G401 (cell line): ENCODE data around the gene NFKB1. TPM values are rescaled to one million over a fixed set of nuclear protein-coding genes. Genes with fewer than 3 reads are reported as not detected.

Experiments
- DNase-seq: peaks from one replicate; pipeline ENCODE4 v3.0.0-alpha.2; 2015; ENCODE audit warnings: low spot score
- in situ Hi-C: cut with HindIII; loops from 2 replicates; pipeline ENCODE4 v1.10.0; 2016; ENCODE audit warnings: low sequenced_read_pairs, mixed read lengths
- total RNA-seq: library from RNA; depleted of rRNA; stranded (reverse); fragments of >200 nt; shearing (Covaris generic); gene quantifications from 2 replicates; pipeline ENCODE4 v1.2.3, GENCODE V29; 2014

NFKB1 gene
- total RNA-seq, 1 experiment from 2014 or later: 16.6 TPM

DNA sequence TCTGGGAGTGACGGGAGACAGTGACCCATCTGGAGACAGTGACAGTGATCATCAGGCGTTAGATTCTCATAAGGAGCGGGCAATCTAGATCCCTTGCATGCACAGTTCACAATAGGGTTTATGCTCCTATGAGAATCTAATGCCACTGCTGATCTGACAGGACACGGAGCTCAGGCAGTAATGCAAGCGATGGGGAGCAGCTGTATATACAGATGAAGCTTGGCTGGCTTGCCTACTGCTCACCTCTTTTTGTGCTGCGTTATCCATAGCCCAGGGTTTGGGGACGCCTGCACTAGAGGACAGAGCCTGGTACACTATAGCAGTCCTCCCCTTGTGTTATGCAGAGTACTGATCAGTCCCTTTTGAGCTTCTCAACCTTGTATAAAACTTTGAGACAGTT, 23.5 kb downstream of the NFKB1 start:
- DNase-seq: no peak
- in situ Hi-C loops: no loop called here

DNA sequence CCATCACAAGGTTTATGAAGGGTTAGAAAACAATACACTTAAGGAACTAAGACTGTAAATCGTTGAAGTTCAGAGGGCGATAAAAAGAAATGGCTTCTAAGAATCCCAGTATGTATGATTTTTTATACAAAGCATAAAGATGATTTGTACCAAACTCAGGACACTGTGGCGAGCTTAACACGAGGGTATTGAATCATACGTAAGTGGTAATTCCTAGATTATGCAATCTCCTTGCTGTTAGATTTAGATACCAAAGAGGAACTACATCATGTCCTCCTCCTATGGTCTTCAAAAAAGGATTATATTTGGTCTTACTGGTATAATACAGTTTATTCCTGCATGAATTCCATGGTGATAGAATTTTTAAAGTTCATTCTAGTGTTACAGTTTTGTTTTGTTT, 23.9 kb downstream of the NFKB1 start:
- no peak for DNase-seq
- in situ Hi-C loops: no loop called here

DNA sequence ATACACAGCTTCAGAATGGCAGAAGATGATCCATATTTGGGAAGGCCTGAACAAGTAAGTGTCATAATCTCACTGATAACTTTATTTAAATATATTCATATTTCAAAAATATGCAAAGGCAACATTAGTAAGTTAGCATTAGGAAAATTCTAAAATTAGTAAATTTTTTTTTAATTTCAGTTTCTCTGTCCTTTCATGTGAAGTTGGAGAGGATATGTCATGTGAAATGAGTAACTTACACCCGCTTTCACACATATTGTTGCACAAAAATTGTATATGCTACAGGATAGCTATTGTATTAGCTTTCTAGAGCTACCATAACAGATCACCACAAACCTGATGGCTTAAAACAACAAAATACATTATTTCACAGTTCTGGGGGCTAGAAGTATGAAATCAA, 24.3 kb downstream of the NFKB1 start:
- DNase-seq: no peak
- in situ Hi-C loops: no loop called here

- DNase-seq: no peak
- in situ Hi-C loops: no loop called here
These were observed 25.4 kb downstream of the NFKB1 start for GRCh38 chr4:102526532-102526931.

DNA sequence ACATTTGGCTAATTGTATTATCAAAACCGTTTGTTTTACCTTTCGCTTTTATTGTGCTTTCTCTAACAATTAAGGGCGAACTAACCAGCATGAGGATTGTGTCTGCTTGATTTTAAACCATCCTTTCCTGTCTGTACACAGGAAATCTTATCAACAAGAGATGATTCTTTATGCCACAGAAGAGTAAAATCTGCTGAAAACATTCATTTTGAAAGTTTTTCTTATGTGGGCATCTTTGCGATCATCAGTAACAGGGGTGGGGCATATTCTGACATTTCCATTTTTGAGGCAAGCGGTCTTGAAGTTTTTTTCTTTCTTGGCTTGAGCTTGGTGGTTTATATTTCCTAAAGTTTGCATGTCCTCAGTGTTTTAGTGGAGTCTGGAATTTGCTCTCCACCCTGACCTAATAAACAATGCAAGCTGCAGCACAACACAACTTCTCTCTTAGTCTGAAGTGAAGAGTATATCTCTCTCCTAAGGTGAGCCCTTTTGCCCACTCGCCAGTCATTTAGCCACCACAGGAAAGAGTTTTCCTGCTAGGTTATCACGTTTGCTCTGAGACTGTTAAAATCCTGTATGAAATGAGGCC, 26.6 kb downstream of the NFKB1 start:
- in situ Hi-C loops: no loop called here
- DNase-seq: no peak

GRCh38 chr4:102529977-102530376, 28.8 kb downstream of the NFKB1 start:
- in situ Hi-C loops: no loop called here
- no peak for DNase-seq

- in situ Hi-C loops: no loop called here
- DNase-seq: no peak
These were observed 29.8 kb downstream of the NFKB1 start for GRCh38 chr4:102530986-102531385.

GRCh38 chr4:102531462-102531861, 30.3 kb downstream of the NFKB1 start:
- in situ Hi-C loops: no loop called here
- no peak for DNase-seq

GRCh38 chr4:102533348-102533747, 32.2 kb downstream of the NFKB1 start:
- in situ Hi-C loops: no loop called here
- DNase-seq: no peak

- in situ Hi-C loops: no loop called here
- no peak for DNase-seq
These were observed 32.7 kb downstream of the NFKB1 start for GRCh38 chr4:102533904-102534303.

GRCh38 chr4:102534845-102535244, 33.7 kb downstream of the NFKB1 start:
- no peak for DNase-seq
- in situ Hi-C loops: no loop called here

- DNase-seq: no peak
- in situ Hi-C loops: no loop called here
These were observed 34.4 kb downstream of the NFKB1 start for GRCh38 chr4:102535398-102536082.

- in situ Hi-C loops: no loop called here
- DNase-seq: no peak
These were observed 35.6 kb downstream of the NFKB1 start for GRCh38 chr4:102536768-102537167.

GRCh38 chr4:102537269-102537668, 36.1 kb downstream of the NFKB1 start:
- DNase-seq: no peak
- in situ Hi-C loops: no loop called here

GRCh38 chr4:102541697-102542096, 40.5 kb downstream of the NFKB1 start:
- no peak for DNase-seq
- in situ Hi-C loops: no loop called here

DNA sequence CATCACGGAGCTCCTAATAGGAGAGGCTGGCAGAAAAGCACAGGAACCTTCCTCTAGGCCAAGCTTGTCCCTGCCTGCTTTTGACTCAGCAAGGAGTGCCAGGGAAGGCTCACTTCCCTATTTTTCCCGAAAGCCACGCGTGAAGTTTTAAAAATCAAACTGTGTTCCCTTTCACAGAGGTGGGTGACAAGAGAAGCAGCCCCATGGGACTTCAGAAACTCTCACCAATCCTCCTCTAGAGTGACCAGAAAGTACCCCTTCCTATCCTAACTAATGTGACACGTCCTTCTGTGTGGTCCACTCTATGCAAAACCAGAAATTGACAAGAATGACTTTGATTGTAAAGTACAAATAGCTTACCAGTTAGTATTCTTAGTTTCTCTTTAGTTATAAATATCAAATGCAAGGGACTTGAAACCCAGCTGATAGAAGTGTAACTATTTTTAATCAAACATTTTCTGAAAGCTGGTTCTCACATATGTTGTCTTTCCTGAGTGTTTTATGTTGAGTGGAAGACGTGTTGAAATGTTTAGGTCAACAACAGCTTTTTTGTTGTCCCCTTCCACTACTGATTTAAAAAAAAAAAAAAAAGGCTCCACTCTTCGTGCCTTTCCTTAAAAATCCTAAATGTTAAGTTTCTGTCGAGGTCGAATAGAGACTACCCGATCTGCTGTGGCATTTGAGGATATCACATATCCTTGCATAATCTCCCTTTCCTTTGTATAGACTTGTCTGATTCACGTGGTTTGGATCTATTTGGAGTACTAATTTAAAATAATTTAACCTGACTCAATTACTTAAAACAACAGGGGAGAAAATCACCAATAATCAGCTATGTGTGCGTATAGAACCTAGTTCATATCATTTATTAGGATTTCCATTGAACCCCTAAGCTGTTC, 42.1 kb downstream of the NFKB1 start:
- in situ Hi-C loops: no loop called here
- DNase-seq: no peak

DNA sequence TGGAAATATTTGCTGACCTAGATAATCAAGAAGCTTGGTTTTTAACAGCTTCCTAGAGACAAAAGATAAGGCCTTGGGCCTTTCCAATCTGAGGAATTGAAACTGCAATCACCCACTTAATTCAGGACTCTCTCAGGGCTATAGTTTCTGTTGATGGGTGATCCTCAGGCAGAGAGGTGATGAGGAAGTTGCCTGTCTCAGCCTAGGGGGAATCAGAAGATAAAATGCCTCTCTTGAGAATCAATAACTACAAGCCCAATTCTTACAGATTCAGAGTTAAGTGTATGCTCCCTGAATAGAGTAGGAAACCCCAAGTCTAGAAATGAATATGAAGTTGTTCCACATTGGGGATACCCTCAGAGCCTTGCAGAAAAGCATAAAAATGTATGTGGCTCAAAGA, 45.5 kb downstream of the NFKB1 start:
- in situ Hi-C loops: no loop called here
- DNase-seq: no peak

DNA sequence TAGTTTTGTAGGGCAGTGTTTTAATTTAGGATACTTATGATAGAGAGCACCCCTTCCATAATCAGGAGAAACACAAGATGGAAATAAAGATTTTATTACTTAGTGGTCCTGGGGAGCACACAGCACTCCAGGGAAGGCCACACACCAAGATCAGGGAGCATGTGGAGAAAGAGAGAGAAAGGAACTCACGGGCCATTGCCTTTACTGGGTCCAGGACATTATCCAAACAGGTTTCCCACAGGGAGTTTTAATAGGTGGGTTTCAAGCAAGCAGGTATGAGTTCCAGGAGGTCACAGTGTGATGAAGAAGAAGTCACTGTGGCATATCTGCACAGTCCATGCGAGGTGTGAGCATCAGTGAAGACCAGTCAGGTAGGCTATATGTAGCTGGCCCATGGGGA, 46.8 kb downstream of the NFKB1 start:
- in situ Hi-C loops: no loop called here
- DNase-seq: no peak

- in situ Hi-C loops: no loop called here
- DNase-seq: no peak
These were observed 50.9 kb downstream of the NFKB1 start for GRCh38 chr4:102551958-102552565.

GRCh38 chr4:102552781-102553180, 51.6 kb downstream of the NFKB1 start:
- DNase-seq: no peak
- in situ Hi-C loops: no loop called here
